ENCODE measurements around the gene HNRNPD.

DNA sequence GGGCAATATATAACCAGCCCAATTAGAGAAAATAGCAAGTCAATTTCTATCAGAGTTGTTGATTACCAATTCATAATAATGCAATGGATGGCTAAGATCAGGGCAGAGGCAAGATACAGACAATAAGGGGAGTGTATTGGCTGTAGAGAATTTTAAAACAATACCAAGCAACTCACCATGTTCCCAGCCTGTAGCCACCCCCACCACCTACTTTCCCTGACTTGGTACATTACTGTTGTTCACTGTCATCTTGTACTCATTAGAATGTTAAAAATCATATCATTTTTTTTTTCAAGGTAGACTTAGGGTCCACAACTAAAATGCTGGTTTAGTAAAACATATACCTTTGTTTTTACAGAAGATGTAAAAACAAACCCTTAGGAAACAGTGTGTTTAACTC, 27.7 kb downstream of the HNRNPD start:
- TF ChIP-seq, protein P1, sequence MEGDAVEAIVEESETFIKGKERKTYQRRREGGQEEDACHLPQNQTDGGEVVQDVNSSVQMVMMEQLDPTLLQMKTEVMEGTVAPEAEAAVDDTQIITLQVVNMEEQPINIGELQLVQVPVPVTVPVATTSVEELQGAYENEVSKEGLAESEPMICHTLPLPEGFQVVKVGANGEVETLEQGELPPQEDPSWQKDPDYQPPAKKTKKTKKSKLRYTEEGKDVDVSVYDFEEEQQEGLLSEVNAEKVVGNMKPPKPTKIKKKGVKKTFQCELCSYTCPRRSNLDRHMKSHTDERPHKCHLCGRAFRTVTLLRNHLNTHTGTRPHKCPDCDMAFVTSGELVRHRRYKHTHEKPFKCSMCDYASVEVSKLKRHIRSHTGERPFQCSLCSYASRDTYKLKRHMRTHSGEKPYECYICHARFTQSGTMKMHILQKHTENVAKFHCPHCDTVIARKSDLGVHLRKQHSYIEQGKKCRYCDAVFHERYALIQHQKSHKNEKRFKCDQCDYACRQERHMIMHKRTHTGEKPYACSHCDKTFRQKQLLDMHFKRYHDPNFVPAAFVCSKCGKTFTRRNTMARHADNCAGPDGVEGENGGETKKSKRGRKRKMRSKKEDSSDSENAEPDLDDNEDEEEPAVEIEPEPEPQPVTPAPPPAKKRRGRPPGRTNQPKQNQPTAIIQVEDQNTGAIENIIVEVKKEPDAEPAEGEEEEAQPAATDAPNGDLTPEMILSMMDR (conservative IDR thresholded peaks at IDR 0.05) = no peak
- TF ChIP-seq EZH2 (IDR thresholded peaks at IDR 0.05; ENCODE audit: low read depth) = no peak
